ENCODE data around the gene SH3BP5L.

SH3BP5L gene

DNA sequence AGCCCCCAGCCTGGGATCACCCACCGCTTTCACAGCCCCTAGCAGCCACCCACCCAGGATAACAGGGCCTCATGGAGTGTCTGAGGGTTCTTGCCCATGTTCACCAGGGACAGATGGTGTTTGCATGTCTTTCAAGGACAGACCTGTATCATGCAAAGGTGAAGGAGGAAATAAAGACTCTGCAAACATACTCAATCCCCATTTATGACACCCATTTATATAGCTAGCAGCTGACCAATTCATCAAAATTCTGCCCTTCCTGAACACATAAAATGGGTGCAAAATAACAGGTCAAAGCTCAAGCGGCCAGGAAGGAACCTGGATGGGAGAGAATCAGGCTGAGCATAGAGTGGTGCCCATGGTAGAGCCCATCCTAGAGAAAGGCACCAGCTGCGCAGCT lies 37.4 kb downstream of the SH3BP5L start:
- Histone ChIP-seq H3K27me3 (replicated peaks) (no peaks in the 10 kb centered on the region), H3K4me3 (ENCODE audit: low read depth, low read length) (no peak overlapping the region), H3K27ac (no peak overlapping the region), H3K36me3 (replicated peaks) (no peaks in the 10 kb centered on the region)
- in situ Hi-C loops (cut with HindIII; ENCODE audit: low pct_ligation_motif_present, low sequenced_read_pairs), result no loop called here
- DNase-seq, result no peak
- TF ChIP-seq, protein P1, sequence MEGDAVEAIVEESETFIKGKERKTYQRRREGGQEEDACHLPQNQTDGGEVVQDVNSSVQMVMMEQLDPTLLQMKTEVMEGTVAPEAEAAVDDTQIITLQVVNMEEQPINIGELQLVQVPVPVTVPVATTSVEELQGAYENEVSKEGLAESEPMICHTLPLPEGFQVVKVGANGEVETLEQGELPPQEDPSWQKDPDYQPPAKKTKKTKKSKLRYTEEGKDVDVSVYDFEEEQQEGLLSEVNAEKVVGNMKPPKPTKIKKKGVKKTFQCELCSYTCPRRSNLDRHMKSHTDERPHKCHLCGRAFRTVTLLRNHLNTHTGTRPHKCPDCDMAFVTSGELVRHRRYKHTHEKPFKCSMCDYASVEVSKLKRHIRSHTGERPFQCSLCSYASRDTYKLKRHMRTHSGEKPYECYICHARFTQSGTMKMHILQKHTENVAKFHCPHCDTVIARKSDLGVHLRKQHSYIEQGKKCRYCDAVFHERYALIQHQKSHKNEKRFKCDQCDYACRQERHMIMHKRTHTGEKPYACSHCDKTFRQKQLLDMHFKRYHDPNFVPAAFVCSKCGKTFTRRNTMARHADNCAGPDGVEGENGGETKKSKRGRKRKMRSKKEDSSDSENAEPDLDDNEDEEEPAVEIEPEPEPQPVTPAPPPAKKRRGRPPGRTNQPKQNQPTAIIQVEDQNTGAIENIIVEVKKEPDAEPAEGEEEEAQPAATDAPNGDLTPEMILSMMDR (IDR thresholded peaks at IDR 0.05; ENCODE audit: low read depth, low read length, missing control alignments), result no peak

DNA sequence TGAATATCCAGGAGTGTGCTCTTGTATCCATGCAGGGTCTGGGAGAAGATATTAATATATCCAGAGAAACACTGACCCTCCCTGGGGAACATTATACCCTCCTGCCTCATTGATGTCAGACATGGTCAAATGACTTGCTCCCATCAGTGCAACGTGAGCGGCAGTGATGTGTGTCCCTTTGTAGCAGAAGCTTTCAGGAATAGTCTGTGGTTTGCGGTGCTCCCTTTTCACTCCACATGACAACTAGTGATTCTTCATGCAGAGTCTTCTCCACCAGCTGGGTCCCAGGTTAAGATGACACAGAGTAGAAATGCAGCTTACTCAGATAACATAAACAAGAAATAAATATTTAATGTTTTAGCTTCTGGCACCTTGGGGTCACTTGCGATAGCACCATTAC lies 38.3 kb downstream of the SH3BP5L start:
- TF ChIP-seq, protein P1 (IDR thresholded peaks at IDR 0.05; ENCODE audit: low read depth, low read length, missing control alignments), result no peak
- H3K27me3 ChIP-seq (replicated peaks), result no peaks in the 10 kb centered on the region
- H3K36me3 ChIP-seq (replicated peaks), result no peaks in the 10 kb centered on the region
- H3K27ac ChIP-seq, result no peak overlapping the region
- no peak for DNase-seq
- in situ Hi-C loops (cut with HindIII; ENCODE audit: low pct_ligation_motif_present, low sequenced_read_pairs), result no loop called here
- no peak overlapping the region for H3K4me3 ChIP-seq (ENCODE audit: low read depth, low read length)

GRCh38 chr1:248786156-248786555 lies 39.6 kb downstream of the SH3BP5L start:
- no peak for DNase-seq
- Histone ChIP-seq H3K36me3 (replicated peaks) (no peaks in the 10 kb centered on the region), H3K27me3 (replicated peaks) (no peaks in the 10 kb centered on the region), H3K27ac (no peak overlapping the region), H3K4me3 (ENCODE audit: low read depth, low read length) (no peak overlapping the region)
- TF ChIP-seq, protein P1 (IDR thresholded peaks at IDR 0.05; ENCODE audit: low read depth, low read length, missing control alignments), result no peak
- in situ Hi-C loops (cut with HindIII; ENCODE audit: low pct_ligation_motif_present, low sequenced_read_pairs), result no loop called here

DNA sequence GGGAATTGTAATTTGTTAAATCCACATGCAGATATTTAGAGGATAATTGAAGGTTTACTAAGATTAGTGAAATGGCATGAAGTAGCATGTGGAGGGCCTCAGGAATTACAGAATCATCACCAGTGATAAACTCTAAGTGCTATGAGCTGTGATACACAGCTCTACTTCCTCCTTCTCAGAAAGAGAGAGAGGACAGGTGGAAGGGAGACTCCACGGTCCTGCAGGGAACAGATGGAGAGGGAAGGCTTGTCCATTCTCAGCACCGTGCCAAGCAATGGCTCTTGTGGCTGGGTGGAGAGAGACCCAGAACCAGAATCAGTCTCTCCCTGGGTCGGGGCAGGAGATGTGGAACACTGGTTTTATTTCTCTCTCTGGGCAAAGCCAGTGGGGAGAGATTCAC lies 42.3 kb downstream of the SH3BP5L start:
- no peaks in the 10 kb centered on the region for H3K27me3 ChIP-seq (replicated peaks)
- no peak overlapping the region for H3K27ac ChIP-seq
- no peak for DNase-seq
- H3K4me3 ChIP-seq (ENCODE audit: low read depth, low read length), result no peak overlapping the region
- H3K36me3 ChIP-seq (replicated peaks), result no peaks in the 10 kb centered on the region
- in situ Hi-C loops (cut with HindIII; ENCODE audit: low pct_ligation_motif_present, low sequenced_read_pairs), result no loop called here
- TF ChIP-seq, protein P1 (IDR thresholded peaks at IDR 0.05; ENCODE audit: low read depth, low read length, missing control alignments), result no peak

GRCh38 chr1:248782416-248783141 lies 43.1 kb downstream of the SH3BP5L start:
- H3K4me3 ChIP-seq (ENCODE audit: low read depth, low read length), result no peak overlapping the region
- H3K27me3 ChIP-seq (replicated peaks), result no peaks in the 10 kb centered on the region
- no peaks in the 10 kb centered on the region for H3K36me3 ChIP-seq (replicated peaks)
- TF ChIP-seq, protein P1 (IDR thresholded peaks at IDR 0.05; ENCODE audit: low read depth, low read length, missing control alignments), result no peak
- H3K27ac ChIP-seq, result no peak overlapping the region
- in situ Hi-C loops (cut with HindIII; ENCODE audit: low pct_ligation_motif_present, low sequenced_read_pairs), result no loop called here
- DNase-seq, result no peak

- in situ Hi-C loops (cut with HindIII; ENCODE audit: low pct_ligation_motif_present, low sequenced_read_pairs), result no loop called here
- H3K4me3 ChIP-seq (ENCODE audit: low read depth, low read length), result no peak overlapping the region
- H3K27ac ChIP-seq, result no peak overlapping the region
- no peaks in the 10 kb centered on the region for H3K27me3 ChIP-seq (replicated peaks)
- no peak for DNase-seq
- H3K36me3 ChIP-seq (replicated peaks), result no peaks in the 10 kb centered on the region
- TF ChIP-seq, protein P1 (IDR thresholded peaks at IDR 0.05; ENCODE audit: low read depth, low read length, missing control alignments), result no peak
These were observed 46.4 kb downstream of the SH3BP5L start for GRCh38 chr1:248779350-248779749.
